K562 (cell line): ENCODE data around the gene WWTR1. TPM values are rescaled to one million over a fixed set of nuclear protein-coding genes. Genes with fewer than 3 reads are reported as not detected.

ENCODE experiments used
- CHD7 ChIP-seq: fragments of 200-600 bp; sonication (generic); IDR thresholded peaks from one replicate; pipeline ENCODE4 v1.6.1; 2012; ENCODE audit warnings: mild to moderate bottlenecking, low read depth, low read length, inconsistent platforms
- PHB ChIP-seq: fragments of 250-450 bp; sonication (Bioruptor Pico); IDR thresholded peaks from 2 replicates; pipeline ENCODE4 v1.5.0; 2021
- PHTF2 ChIP-seq: fragments of 250-450 bp; sonication (Bioruptor Pico); IDR thresholded peaks from 2 replicates; pipeline ENCODE4 v1.5.0; 2021; ENCODE audit warnings: mild to moderate bottlenecking
- polyA plus RNA-seq, 8 experiments: library from polyadenylated mRNA; depleted of rRNA in 4 of 8; stranded (reverse) in 5 of 8; unstranded in 3 of 8; fragments of >200 nt; fragmentation: Nextera tagmentation in 2 of 8; fragmentation: Illumina TruSeq in 1 of 8; extraction: Ambion mirVana in 2 of 8; extraction: Trizol in 1 of 8; gene quantifications; 2 replicates each; pipeline versions ENCODE4 v1.2.1 to v1.2.3, GENCODE V29; 2011 to 2014; ENCODE audit warnings: inconsistent platforms in 1 of 8, missing spikeins in 1 of 8
- total RNA-seq, 7 experiments: library from RNA; depleted of rRNA in 6 of 7; stranded (reverse); fragments of >200 nt in 6 of 7; fragmentation: Illumina TruSeq in 2 of 7; extraction: Trizol in 2 of 7; gene quantifications; 2 replicates each; pipeline versions ENCODE4 v1.2.1 to v1.2.3, GENCODE V29; 2011 to 2021; ENCODE audit warnings: low replicate concordance in 1 of 7

The WWTR1 gene
- total and polyA plus RNA-seq, 9 of the 15 experiments (the other 6 are each of a cell fraction or from before 2014, with no cell fraction given) = 0.04 to 1.5 (median 0.60) TPM

DNA sequence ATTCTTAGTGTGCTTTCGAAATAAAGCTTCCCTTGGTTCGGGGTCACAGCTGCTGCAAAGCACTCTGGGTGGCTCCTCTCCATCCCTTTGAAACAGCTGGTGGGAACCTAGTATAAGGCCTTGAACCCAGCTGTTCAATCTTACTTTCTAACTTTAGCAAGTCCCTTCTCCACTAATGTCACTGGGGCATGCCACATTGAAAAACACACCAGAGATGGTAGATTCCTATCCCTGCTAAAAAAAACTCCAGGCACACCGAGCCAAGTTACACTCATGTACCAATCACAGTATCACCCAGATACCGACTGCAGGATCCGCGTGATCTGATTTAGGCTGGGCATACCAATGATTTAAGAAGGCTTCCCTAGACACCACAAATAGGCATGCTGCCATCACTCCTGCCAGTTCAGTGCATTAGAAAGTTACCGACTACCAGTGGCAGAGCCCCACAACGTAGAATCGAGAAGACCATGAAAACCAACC is 65.0 kb downstream of the WWTR1 start (continued):
- TF ChIP-seq CHD7 (no peak), PHB (CRISPR knock-in tag) (no peak), PHTF2 (CRISPR knock-in tag) (no peak)
